Vagina (tissue), 2 donors: ENCODE data around the gene PHLDA2. TPM values are rescaled to one million over a fixed set of nuclear protein-coding genes. Genes with fewer than 3 reads are reported as not detected.
A peak's percentile ranks its signal among the peaks of the same experiment; 100 is the strongest.
"Not testable (repeated sequence)": the region's sequence is repeated elsewhere in the genome, so short reads cannot be mapped to it uniquely, and the experiment has no call there.

Source experiments
- DNase-seq, 2 donors: peaks; one replicate each; pipeline ENCODE4 v3.0.0-alpha.2; 2017; ENCODE audit errors: extremely low spot score in 2 of 2
- H3K27ac ChIP-seq: fragments of 200-600 bp; sonication (generic); one replicate; pipeline ENCODE4 v1.5.1; 2019
- H3K27me3 ChIP-seq: fragments of 200-600 bp; sonication (generic); one replicate; pipeline ENCODE4 v1.5.1; 2019
- H3K36me3 ChIP-seq, 2 donors: fragments of 200-600 bp; sonication (generic); one replicate each; pipeline ENCODE4 v1.5.1; 2017 to 2019
- H3K4me1 ChIP-seq: fragments of 200-600 bp; sonication (generic); one replicate; pipeline ENCODE4 v1.5.1; 2019
- H3K4me3 ChIP-seq, 2 donors: fragments of 200-600 bp; sonication (generic); 1 replicate in 1 of 2; 2 replicates in 1 of 2; pipeline ENCODE4 v1.5.1; 2016 to 2019
- H3K9me3 ChIP-seq: fragments of 200-600 bp; sonication (generic); one replicate; pipeline ENCODE4 v1.5.1; 2019
- CTCF ChIP-seq, 3 experiments: fragments of 450-650 bp in 2 of 3; fragments of 200-600 bp in 1 of 3; sonication (generic) in 1 of 3; IDR thresholded peaks; one replicate each; pipeline ENCODE4 v1.5.1; 2017 to 2019; ENCODE audit warnings: antibody characterized with exemption in 3 of 3, mild to moderate bottlenecking in 2 of 3, moderate library complexity in 2 of 3
- POLR2A ChIP-seq, 2 donors: fragments of 450-650 bp; IDR thresholded peaks; one replicate each; pipeline ENCODE4 v1.6.1; 2017; ENCODE audit warnings: antibody characterized with exemption in 2 of 2, mild to moderate bottlenecking in 2 of 2, moderate library complexity in 2 of 2
- POLR2AphosphoS5 ChIP-seq, 2 donors: sonication (generic); formaldehyde crosslinking; IDR thresholded peaks; one replicate each; pipeline ENCODE4 v1.9.0; 2017; ENCODE audit warnings: antibody characterized with exemption in 2 of 2, mild to moderate bottlenecking in 2 of 2, low read depth in 1 of 2; ENCODE audit not compliant: insufficient read depth in 1 of 2
- intact Hi-C: fragments of 100-400 bp; cut with DNase I; formaldehyde crosslinking; loops from one replicate; pipeline ENCODE4 v1.15.1; 2023
- total RNA-seq: library from RNA; depleted of rRNA; stranded (reverse); fragments of >200 nt; gene quantifications from one replicate; pipeline ENCODE4 v1.2.3, GENCODE V29; 2016

Gene PHLDA2
- total RNA-seq, 1 donor from 2014 or later, result 43.5 TPM

GRCh38 chr11:2942447-2942846 lies 13.2 kb upstream of the PHLDA2 start:
- intact Hi-C loops, result no loop called here
- H3K36me3 ChIP-seq, result no peaks in the 10 kb centered on the region
- no peak overlapping the region for H3K4me3 ChIP-seq
- H3K27me3 ChIP-seq, result no peaks in the 10 kb centered on the region
- no peak overlapping the region for H3K27ac ChIP-seq
- H3K4me1 ChIP-seq, result peaks cover 24% of the 10 kb centered on the region
- TF ChIP-seq POLR2AphosphoS5 (IDR thresholded peaks at IDR 0.05; ENCODE audit: insufficient read depth in 1 of 2, low read depth in 1 of 2), result no peak
- TF ChIP-seq CTCF (IDR thresholded peaks at IDR 0.05), result no peak
- no peak for TF ChIP-seq POLR2A (IDR thresholded peaks at IDR 0.05)
- DNase-seq, result no peak
- peaks cover 7% of the 10 kb centered on the region for H3K9me3 ChIP-seq

GRCh38 chr11:2940921-2941821 lies 12.0 kb upstream of the PHLDA2 start:
- H3K4me3 ChIP-seq, result no peak overlapping the region
- intact Hi-C loops, result no loop called here
- peaks cover 22% of the 10 kb centered on the region for H3K4me1 ChIP-seq
- TF ChIP-seq POLR2A (IDR thresholded peaks at IDR 0.05) (no peak), POLR2AphosphoS5 (IDR thresholded peaks at IDR 0.05; ENCODE audit: insufficient read depth in 1 of 2, low read depth in 1 of 2) (peak in 1 of 2 donors; percentile 12), CTCF (IDR thresholded peaks at IDR 0.05) (no peak)
- peaks cover 7% of the 10 kb centered on the region for H3K9me3 ChIP-seq
- no peak overlapping the region for H3K27ac ChIP-seq
- H3K27me3 ChIP-seq, result no peaks in the 10 kb centered on the region
- no peak for DNase-seq
- H3K36me3 ChIP-seq, result no peaks in the 10 kb centered on the region

GRCh38 chr11:2940147-2940920 lies 11.1 kb upstream of the PHLDA2 start:
- Histone ChIP-seq H3K36me3 (no peaks in the 10 kb centered on the region), H3K4me3 (no peak overlapping the region), H3K27me3 (no peaks in the 10 kb centered on the region), H3K4me1 (peaks cover 15% of the 10 kb centered on the region), H3K9me3 (peaks cover 7% of the 10 kb centered on the region), H3K27ac (no peak overlapping the region)
- no peak for DNase-seq
- no peak for TF ChIP-seq POLR2AphosphoS5 (IDR thresholded peaks at IDR 0.05; ENCODE audit: insufficient read depth in 1 of 2, low read depth in 1 of 2)
- no peak for TF ChIP-seq POLR2A (IDR thresholded peaks at IDR 0.05)
- TF ChIP-seq CTCF (IDR thresholded peaks at IDR 0.05), result no peak
- intact Hi-C loops, result no loop called here

- H3K4me1 ChIP-seq, H3K27ac ChIP-seq, H3K27me3 ChIP-seq, H3K36me3 ChIP-seq, DNase-seq, H3K4me3 ChIP-seq, H3K9me3 ChIP-seq, intact Hi-C loops: not testable (repeated sequence)
Observed at GRCh38 chr11:2938458-2939418, 9.5 kb upstream of the PHLDA2 start.

GRCh38 chr11:2937641-2938457 lies 8.6 kb upstream of the PHLDA2 start:
- H3K36me3 ChIP-seq, H3K27ac ChIP-seq, H3K4me3 ChIP-seq, intact Hi-C loops, H3K27me3 ChIP-seq, DNase-seq, H3K9me3 ChIP-seq: not testable (repeated sequence)
- peaks cover 14% of the 10 kb centered on the region for H3K4me1 ChIP-seq
